SIG-M5 treated with dmso at 0.1 percent for 504 hours (cell line): ENCODE data around the gene C22orf42.
A peak's percentile ranks its signal among the peaks of the same experiment; 100 is the strongest.
"Not testable (repeated sequence)": the region's sequence is repeated elsewhere in the genome, so short reads cannot be mapped to it uniquely, and the experiment has no call there.

ENCODE experiments used
- DNase-seq: peaks from one replicate; lab custom pipeline; 2025; ENCODE audit not compliant: unreplicated experiment; lab: John Stamatoyannopoulos, UW

Gene C22orf42

GRCh38 chr22:32191021-32191420 lies 31.9 kb upstream of the C22orf42 start:
- DNase-seq, result not testable (repeated sequence)

- DNase-seq, result no peak
Measured at GRCh38 chr22:32185821-32186220, 26.7 kb upstream of the C22orf42 start.

GRCh38 chr22:32183625-32184024 lies 24.5 kb upstream of the C22orf42 start:
- DNase-seq, result no peak

DNA sequence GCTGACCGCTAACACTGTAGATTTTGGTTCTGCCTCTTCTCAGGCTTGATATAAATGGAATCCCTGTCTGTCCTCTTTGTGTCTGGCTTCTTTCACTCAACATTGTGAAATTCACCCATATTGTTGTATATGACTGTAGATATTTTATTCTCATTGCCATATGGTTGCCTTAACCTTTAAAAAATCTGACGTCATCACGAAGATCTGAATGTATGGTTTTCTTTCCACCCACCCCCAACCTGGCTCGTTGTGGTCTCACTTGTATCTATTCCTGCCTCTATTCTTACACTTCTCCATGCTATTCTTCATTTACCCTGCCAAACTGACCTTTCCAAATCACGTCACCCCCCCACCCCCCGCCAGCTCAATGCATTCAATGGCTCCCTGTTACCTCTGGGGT lies 21.9 kb upstream of the C22orf42 start:
- no peak for DNase-seq

DNA sequence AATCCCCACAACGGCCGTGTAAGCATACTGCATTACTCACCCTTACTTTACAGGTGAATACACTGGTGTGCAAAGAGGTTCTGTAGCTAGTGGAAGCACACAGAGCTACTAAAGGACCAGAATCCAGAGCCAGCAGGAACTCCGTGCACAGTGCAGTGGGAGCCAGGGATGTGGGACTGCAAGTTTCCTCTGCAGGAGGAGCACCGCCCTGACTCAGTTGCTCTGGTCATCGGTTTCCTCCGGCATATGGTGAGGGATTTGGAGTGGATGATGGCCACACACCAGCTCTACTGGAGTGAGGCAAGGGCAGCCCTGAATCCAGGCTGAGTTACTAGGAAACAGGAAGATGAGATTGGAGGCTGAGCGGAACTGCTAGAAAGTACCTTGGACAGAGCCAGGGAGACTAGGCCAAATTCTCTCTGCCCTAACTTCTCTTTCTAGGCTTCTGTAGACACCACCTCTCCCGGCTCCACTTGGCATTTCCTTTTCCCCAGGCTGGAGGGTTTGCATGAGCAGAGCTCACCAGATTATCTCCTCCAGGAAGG lies 18.2 kb upstream of the C22orf42 start:
- no peak for DNase-seq

- no peak for DNase-seq
Measured at GRCh38 chr22:32175683-32176644, 16.9 kb upstream of the C22orf42 start.

- no peak for DNase-seq
Measured at GRCh38 chr22:32175115-32175514, 16.0 kb upstream of the C22orf42 start.

GRCh38 chr22:32165681-32166080 lies 6.6 kb upstream of the C22orf42 start:
- no peak for DNase-seq

- peak; percentile 73 for DNase-seq
Measured at GRCh38 chr22:32164075-32164860, 5.2 kb upstream of the C22orf42 start.

- not testable (repeated sequence) for DNase-seq
Measured at GRCh38 chr22:32160411-32160810, 1.3 kb upstream of the C22orf42 start.

DNA sequence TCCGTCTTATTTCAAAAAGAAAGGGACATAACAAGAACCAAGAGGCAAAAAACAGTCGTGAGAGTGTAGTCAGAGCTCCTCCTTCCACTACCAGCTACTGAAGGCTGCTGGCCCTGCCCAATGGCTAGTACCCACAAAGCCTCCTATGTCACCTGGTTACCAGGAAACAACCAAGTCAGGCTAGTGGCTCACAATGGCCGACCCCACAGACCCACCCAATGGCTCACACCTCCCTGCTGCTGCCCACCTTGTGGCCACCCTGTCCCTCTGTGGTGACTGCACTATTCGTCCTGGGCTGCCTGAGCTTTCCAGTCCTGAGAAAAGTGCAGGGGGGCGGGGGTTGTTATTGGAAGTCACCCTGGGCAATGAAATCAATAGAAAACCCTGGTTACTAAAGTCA lies 1.5 kb downstream of the C22orf42 start:
- DNase-seq, result not testable (repeated sequence)

DNA sequence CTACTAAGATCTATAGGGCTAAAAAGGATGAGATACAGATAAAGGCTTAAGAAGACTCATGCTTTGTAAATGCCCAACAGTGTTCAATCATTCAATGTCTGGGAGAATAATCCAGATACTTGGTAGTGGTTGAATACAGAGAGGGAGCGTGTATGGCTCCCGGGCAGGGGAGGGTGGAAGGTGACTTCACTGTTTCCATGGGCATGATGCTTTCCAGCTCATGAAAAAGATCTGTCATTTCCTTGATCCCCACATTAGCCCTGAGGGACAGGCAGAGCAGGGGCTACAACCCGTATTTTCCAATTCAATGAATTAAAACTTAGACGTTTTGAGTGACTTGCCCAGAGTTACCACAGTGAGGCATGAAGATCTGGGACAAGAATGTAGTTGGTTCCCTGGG lies 4.4 kb downstream of the C22orf42 start:
- not testable (repeated sequence) for DNase-seq

DNA sequence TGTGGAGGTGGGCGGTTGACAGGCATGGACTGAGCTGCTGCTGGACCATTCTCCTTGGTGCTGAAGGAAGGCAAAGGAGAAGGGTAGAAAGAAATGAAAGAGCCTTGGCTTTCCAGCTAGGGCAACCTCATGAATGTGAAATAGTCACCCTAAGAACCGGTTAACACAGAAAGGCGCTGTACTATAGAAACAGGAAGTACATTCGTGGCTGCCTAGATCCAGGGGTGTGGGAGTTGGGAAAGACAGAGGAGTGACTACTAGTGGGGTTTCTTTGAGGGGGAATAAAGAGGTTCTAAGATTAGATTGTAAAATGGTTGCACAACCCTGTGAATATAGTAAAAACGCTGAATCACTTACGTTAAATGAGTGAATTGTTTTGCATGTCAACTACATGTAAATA lies 7.5 kb downstream of the C22orf42 start:
- DNase-seq, result peak; percentile 77

DNA sequence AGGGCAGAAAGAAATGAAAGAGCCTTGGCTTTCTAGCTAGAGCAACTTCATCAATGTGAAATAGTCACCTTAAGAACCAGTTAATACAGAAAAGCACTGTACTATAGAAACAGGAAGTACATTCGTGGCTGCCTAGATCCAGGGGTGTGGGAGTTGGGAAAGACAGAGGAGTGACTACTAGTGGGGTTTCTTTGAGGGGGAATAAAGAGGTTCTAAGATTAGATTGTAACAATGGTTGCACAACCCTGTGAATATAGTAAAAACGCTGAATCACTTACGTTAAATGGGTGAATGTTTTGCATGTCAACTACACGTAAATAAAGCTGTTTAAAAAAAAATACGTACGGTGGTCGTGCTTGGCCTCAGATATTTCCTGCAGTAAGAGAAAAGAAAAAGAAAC lies 8.5 kb downstream of the C22orf42 start:
- DNase-seq, result peak; percentile 42

GRCh38 chr22:32148372-32148771 lies 10.7 kb downstream of the C22orf42 start:
- not testable (repeated sequence) for DNase-seq

- DNase-seq, result not testable (repeated sequence)
Measured at GRCh38 chr22:32147128-32147527, 12.0 kb downstream of the C22orf42 start.

DNA sequence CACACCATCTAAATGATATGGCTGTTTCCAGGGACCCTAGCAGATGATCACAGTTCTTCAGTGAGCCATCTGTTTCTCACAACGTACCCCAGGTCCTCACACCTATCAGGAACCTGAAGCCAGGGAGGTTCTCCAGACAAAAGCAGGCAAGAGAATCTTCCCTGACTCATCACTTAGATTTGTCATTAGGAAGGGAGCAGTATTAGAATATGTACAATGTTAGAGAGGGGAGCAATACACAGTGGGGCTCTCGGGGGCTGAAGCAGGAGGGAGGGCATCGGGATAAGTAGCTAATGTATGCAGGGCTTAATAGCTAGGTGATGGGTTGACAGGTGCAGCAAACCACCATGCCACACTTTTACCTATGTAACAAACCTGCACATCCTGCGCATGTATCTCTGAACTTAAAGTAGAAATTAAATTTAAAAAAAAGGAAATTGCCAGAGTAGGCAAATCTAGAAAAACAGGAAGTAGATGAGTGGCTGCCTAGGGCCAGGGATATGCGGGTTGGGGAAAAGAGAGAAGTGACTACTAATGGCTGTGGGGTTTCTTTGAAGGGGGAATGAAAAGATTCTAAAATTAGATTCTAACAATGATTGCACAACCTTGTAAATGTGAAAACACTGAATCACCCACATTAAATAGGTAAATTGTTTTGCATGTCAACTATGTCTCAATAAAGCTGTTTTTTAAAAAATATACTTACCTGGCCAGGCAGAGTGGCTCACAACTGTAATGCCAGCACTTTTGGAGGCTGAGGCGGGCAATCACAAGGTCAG lies 14.4 kb downstream of the C22orf42 start:
- DNase-seq, result peak; percentile 97

GRCh38 chr22:32142600-32142999 lies 16.5 kb downstream of the C22orf42 start:
- no peak for DNase-seq

DNA sequence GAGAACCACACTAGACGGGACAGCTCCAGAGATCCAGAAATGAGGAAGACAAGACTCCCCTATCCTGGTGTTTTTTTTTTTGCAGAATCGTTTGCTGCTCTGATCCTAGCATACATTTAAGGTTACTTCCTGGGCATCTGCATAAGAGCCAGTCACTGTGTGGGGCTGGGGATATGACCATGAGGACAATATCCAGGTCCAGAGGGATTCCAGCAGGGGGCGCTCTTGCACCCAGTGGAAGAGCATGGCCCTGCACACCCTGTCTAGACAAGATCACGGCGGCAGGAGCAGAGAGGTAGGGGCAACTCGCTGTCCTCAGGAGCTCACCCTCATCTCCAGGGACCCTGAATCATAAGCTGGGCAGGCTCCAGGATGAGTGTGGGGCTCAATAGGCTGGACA lies 18.4 kb downstream of the C22orf42 start:
- not testable (repeated sequence) for DNase-seq

DNA sequence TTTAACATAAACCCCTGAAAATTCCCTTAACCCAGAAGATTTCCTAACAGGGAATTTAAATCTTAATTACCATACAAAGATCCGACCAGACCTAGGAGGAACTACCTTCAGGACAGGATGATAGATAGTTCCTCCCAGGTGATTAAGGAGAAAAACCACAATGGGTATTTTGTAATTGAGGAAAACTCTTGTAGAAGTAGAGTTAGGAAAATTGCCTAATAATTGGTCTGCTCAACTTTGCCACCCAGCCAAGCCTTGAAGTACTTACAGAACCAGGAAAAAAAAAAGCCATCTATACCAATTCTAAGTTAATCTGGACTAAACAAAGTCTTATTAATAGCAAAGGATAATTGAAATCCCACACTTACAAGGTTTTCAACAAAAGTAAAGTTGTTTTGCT lies 20.5 kb downstream of the C22orf42 start:
- not testable (repeated sequence) for DNase-seq
